Mesendoderm (in vitro differentiated cells): ENCODE data around the gene TSSK3.
A peak's percentile ranks its signal among the peaks of the same experiment; 100 is the strongest.

Experiments used
- DNase-seq: peaks from one replicate; pipeline ENCODE4 v3.0.0; 2013
- H2AK5ac ChIP-seq: 2 replicates; pipeline ENCODE4 v1.6.1; 2013; ENCODE audit warnings: low read length, inconsistent platforms
- H2BK120ac ChIP-seq: 2 replicates; pipeline ENCODE4 v1.6.1; 2013; ENCODE audit warnings: low read depth, mild to moderate bottlenecking, low read length, moderate library complexity, mixed read lengths
- H2BK15ac ChIP-seq: replicated peaks from 2 replicates; pipeline ENCODE4 v1.6.1; 2013; ENCODE audit warnings: low read depth, mild to moderate bottlenecking, moderate library complexity
- H2BK5ac ChIP-seq: 2 replicates; pipeline ENCODE4 v1.6.1; 2013; ENCODE audit warnings: low read length, inconsistent platforms
- H3K18ac ChIP-seq: 2 replicates; pipeline ENCODE4 v1.6.1; 2013; ENCODE audit warnings: mild to moderate bottlenecking, low read length, mixed read lengths
- H3K23ac ChIP-seq: one replicate; pipeline ENCODE4 v1.6.1; 2013; ENCODE audit warnings: low read length
- H3K27ac ChIP-seq: 2 replicates; pipeline ENCODE4 v1.5.1; 2013; ENCODE audit warnings: low read depth, mild to moderate bottlenecking, inconsistent platforms, low read length, moderate library complexity
- H3K27me3 ChIP-seq: 2 replicates; pipeline ENCODE4 v1.6.1; 2013; ENCODE audit warnings: low read length, control low read depth, mild to moderate bottlenecking, inconsistent platforms; ENCODE audit not compliant: insufficient read depth, poor library complexity
- H3K36me3 ChIP-seq: 2 replicates; pipeline ENCODE4 v1.6.1; 2013; ENCODE audit warnings: low read length, inconsistent platforms; ENCODE audit not compliant: control insufficient read depth, insufficient read depth
- H3K4ac ChIP-seq: one replicate; pipeline ENCODE4 v1.6.1; 2013; ENCODE audit warnings: low read depth, mild to moderate bottlenecking, low read length, moderate library complexity
- H3K4me1 ChIP-seq: 2 replicates; pipeline ENCODE4 v1.6.1; 2013; ENCODE audit warnings: low read depth, low read length, inconsistent platforms; ENCODE audit not compliant: control insufficient read depth
- H3K4me2 ChIP-seq: 2 replicates; pipeline ENCODE4 v1.6.1; 2013; ENCODE audit warnings: low read length
- H3K4me3 ChIP-seq: 2 replicates; pipeline ENCODE4 v1.5.1; 2013; ENCODE audit warnings: mild to moderate bottlenecking, low read length
- H3K56ac ChIP-seq: one replicate; pipeline ENCODE4 v1.6.1; 2013; ENCODE audit warnings: low read length
- H3K79me1 ChIP-seq: 2 replicates; pipeline ENCODE4 v1.6.1; 2013; ENCODE audit warnings: low read length, inconsistent platforms
- H3K79me2 ChIP-seq: 2 replicates; pipeline ENCODE4 v1.6.1; 2013; ENCODE audit warnings: mild to moderate bottlenecking, low read length; ENCODE audit not compliant: control insufficient read depth, insufficient read depth
- H3K9ac ChIP-seq: 2 replicates; pipeline ENCODE4 v1.6.1; 2013; ENCODE audit warnings: low read length, inconsistent platforms
- H4K5ac ChIP-seq: one replicate; pipeline ENCODE4 v1.6.1; 2013; ENCODE audit warnings: low read length
- H4K8ac ChIP-seq: one replicate; pipeline ENCODE4 v1.6.1; 2013; ENCODE audit warnings: low read depth, mild to moderate bottlenecking, control low read depth, low read length, moderate library complexity
- WGBS: extraction: QIAGEN DNeasy Blood & Tissue Kit; methylation state at CpG from one replicate; pipeline ENCODE4 v1.1.7; 2013; ENCODE audit warnings: low lambda C conversion rate, missing lambda C conversion rate; ENCODE audit not compliant: insufficient coverage; ENCODE audit errors: extremely low coverage; 5-methylcytosine and 5-hydroxymethylcytosine counted together

The TSSK3 gene

DNA sequence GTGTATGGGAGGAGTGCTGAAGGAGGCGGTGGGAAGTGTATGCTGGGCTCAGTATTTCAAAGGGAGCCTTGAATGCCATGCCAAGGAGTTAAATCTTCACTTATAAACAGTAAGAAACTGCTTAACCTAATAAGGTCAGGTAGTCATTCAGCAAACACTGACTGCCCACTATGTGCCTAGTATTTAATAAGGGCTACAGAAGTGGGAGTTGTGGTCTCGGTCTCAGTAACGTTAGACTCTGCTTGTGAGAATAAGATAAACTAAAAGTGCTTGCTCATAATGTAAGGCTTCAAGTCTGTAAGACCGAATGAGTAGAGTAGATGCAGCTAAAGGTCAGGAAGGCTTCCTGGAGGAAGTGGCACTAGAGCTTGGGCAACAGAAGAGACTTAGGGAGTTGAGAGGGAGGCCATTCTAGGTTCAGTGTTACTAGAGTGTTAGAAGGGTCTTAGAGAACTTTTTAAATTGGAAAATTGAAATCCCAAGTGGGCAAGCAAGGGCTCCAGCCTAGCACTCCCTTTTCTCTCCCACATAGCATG is 32.3 kb upstream of the TSSK3 start:
- H3K18ac ChIP-seq = no peak overlapping the region
- no peak overlapping the region for H3K4me2 ChIP-seq
- no peak overlapping the region for H3K4ac ChIP-seq
- H3K23ac ChIP-seq = no peak overlapping the region
- H3K27ac ChIP-seq = no peak overlapping the region
- no peak overlapping the region for H2AK5ac ChIP-seq
- H2BK15ac ChIP-seq = no peak overlapping the region
- no CpG with 5 or more reads among the region's 4 CpGs for WGBS
- no peak overlapping the region for H3K4me3 ChIP-seq
- no peak overlapping the region for H3K56ac ChIP-seq
- no peak overlapping the region for H3K9ac ChIP-seq
- H3K27me3 ChIP-seq = no peaks in the 10 kb centered on the region
- no peak overlapping the region for H2BK120ac ChIP-seq
- H3K79me2 ChIP-seq = peaks cover 16% of the 10 kb centered on the region
- H4K5ac ChIP-seq = no peak overlapping the region
- H4K8ac ChIP-seq = no peak overlapping the region
- H2BK5ac ChIP-seq = no peak overlapping the region
- DNase-seq = no peak
- H3K4me1 ChIP-seq = peaks cover 5% of the 10 kb centered on the region
- peaks cover 12% of the 10 kb centered on the region for H3K79me1 ChIP-seq
- H3K36me3 ChIP-seq = peaks cover 10% of the 10 kb centered on the region

GRCh38 chr1:32330558-32331151 is 31.7 kb upstream of the TSSK3 start:
- H3K4me1 ChIP-seq = peaks cover 5% of the 10 kb centered on the region
- no peak overlapping the region for H3K4me3 ChIP-seq
- H3K79me1 ChIP-seq = peaks cover 12% of the 10 kb centered on the region
- H4K8ac ChIP-seq = no peak overlapping the region
- no peak overlapping the region for H2BK5ac ChIP-seq
- no peak overlapping the region for H3K23ac ChIP-seq
- H3K56ac ChIP-seq = no peak overlapping the region
- H3K4me2 ChIP-seq = no peak overlapping the region
- no peak for DNase-seq
- H2BK15ac ChIP-seq = no peak overlapping the region
- H3K18ac ChIP-seq = no peak overlapping the region
- no peak overlapping the region for H3K27ac ChIP-seq
- H3K36me3 ChIP-seq = peaks cover 10% of the 10 kb centered on the region
- no CpG with 5 or more reads among the region's 12 CpGs for WGBS
- H4K5ac ChIP-seq = no peak overlapping the region
- H3K79me2 ChIP-seq = peaks cover 22% of the 10 kb centered on the region
- no peak overlapping the region for H3K4ac ChIP-seq
- H2AK5ac ChIP-seq = no peak overlapping the region
- no peak overlapping the region for H3K9ac ChIP-seq
- no peak overlapping the region for H2BK120ac ChIP-seq
- no peaks in the 10 kb centered on the region for H3K27me3 ChIP-seq

- Histone ChIP-seq H3K4me3 (no peak overlapping the region), H3K18ac (no peak overlapping the region), H3K36me3 (peaks cover 10% of the 10 kb centered on the region), H3K79me2 (peaks cover 24% of the 10 kb centered on the region), H2BK15ac (no peak overlapping the region), H3K27me3 (no peaks in the 10 kb centered on the region), H3K56ac (no peak overlapping the region), H3K27ac (no peak overlapping the region), H3K23ac (no peak overlapping the region), H2AK5ac (no peak overlapping the region), H4K5ac (no peak overlapping the region), H4K8ac (no peak overlapping the region), H2BK120ac (no peak overlapping the region), H2BK5ac (no peak overlapping the region), H3K4ac (no peak overlapping the region), H3K9ac (no peak overlapping the region), H3K4me1 (peaks cover 5% of the 10 kb centered on the region), H3K4me2 (no peak overlapping the region), H3K79me1 (peaks cover 12% of the 10 kb centered on the region)
- DNase-seq = no peak
- WGBS = no CpG with 5 or more reads among the region's 12 CpGs
Measured at GRCh38 chr1:32331549-32331948, 30.8 kb upstream of the TSSK3 start.

- Histone ChIP-seq H4K5ac (no peak overlapping the region), H3K4me1 (peaks cover 10% of the 10 kb centered on the region), H3K56ac (no peak overlapping the region), H3K4ac (no peak overlapping the region), H3K4me2 (no peak overlapping the region), H3K18ac (no peak overlapping the region), H4K8ac (no peak overlapping the region), H3K79me2 (peaks cover 24% of the 10 kb centered on the region), H3K9ac (no peak overlapping the region), H3K79me1 (peaks cover 12% of the 10 kb centered on the region), H2AK5ac (no peak overlapping the region), H3K4me3 (no peak overlapping the region), H3K27me3 (no peaks in the 10 kb centered on the region), H3K36me3 (peaks cover 10% of the 10 kb centered on the region), H2BK5ac (no peak overlapping the region), H3K23ac (no peak overlapping the region), H2BK15ac (no peak overlapping the region), H3K27ac (no peak overlapping the region), H2BK120ac (no peak overlapping the region)
- DNase-seq = peak; percentile 31
- no CpG with 5 or more reads among the region's 3 CpGs for WGBS
Measured at GRCh38 chr1:32332290-32333079, 29.9 kb upstream of the TSSK3 start.

DNA sequence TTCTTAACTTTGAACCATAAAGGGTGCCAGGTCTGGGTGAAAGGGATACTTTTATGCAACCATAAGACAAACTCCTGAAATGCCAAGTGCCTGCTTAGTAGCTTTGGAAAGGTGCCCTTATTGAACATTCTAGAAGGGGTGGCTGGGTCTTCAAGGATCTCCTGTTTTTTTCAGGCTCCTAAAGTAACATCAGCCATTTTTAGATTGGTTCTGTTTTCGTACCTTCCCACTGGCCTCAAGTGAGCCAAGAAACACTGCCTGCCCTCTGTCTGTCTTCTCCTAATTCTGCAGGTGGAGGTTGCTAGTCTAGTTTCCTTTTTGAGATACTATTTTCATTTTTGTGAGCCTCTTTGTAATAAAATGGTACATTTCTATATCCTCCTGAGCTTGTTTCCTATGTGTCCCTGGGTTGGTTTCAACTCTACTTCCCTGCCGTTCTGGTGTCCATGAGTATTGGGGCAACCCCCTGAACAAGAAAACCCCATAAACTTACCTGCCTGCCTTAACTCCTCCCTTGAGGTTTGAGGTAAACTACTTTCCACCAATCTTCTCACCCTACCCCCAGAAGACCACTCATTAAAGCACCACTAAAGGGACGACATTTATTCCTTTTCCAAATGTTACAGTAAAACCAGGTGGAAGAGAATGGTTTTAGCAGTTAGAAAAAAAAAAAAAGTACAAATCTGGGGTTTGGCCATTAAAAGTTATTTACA is 28.9 kb upstream of the TSSK3 start:
- WGBS = no CpG with 5 or more reads among the region's 3 CpGs
- no peak overlapping the region for H2BK5ac ChIP-seq
- H2BK15ac ChIP-seq = no peak overlapping the region
- H3K23ac ChIP-seq = no peak overlapping the region
- no peak for DNase-seq
- H2AK5ac ChIP-seq = no peak overlapping the region
- H3K56ac ChIP-seq = no peak overlapping the region
- H3K36me3 ChIP-seq = peaks cover 9% of the 10 kb centered on the region
- no peak overlapping the region for H4K8ac ChIP-seq
- peak overlapping the region; percentile 11 for H3K4me2 ChIP-seq
- H3K27ac ChIP-seq = no peak overlapping the region
- H3K79me2 ChIP-seq = peaks cover 24% of the 10 kb centered on the region
- no peaks in the 10 kb centered on the region for H3K27me3 ChIP-seq
- H3K9ac ChIP-seq = no peak overlapping the region
- no peak overlapping the region for H3K18ac ChIP-seq
- peaks cover 10% of the 10 kb centered on the region for H3K4me1 ChIP-seq
- no peak overlapping the region for H3K4me3 ChIP-seq
- H2BK120ac ChIP-seq = no peak overlapping the region
- H4K5ac ChIP-seq = no peak overlapping the region
- peaks cover 12% of the 10 kb centered on the region for H3K79me1 ChIP-seq
- H3K4ac ChIP-seq = no peak overlapping the region
